ENCODE measurements around the gene RXRG. TPM values are rescaled to one million over a fixed set of nuclear protein-coding genes. Genes with fewer than 3 reads are reported as not detected.

Gene RXRG
- polyA plus RNA-seq, 1 donor from 2014 or later = 0.78 TPM

GRCh38 chr1:165442653-165443052 lies 2.3 kb downstream of the RXRG start:
- Histone ChIP-seq H3F3A (ENCODE audit: insufficient read depth, low read length, poor library complexity, severe bottlenecking) (no peaks in the 10 kb centered on the region), H3K9ac (ENCODE audit: low read length) (no peak overlapping the region), H3K4me2 (ENCODE audit: low read length) (no peak overlapping the region), H3K27ac (ENCODE audit: low read length) (no peak overlapping the region), H3K36me3 (ENCODE audit: insufficient read depth, low read length) (no peaks in the 10 kb centered on the region), H3K9me3 (ENCODE audit: low read length) (no peaks in the 10 kb centered on the region), H2AFZ (ENCODE audit: low read depth, low read length) (no peak overlapping the region), H4K20me1 (ENCODE audit: insufficient read depth) (no peaks in the 10 kb centered on the region), H3K79me2 (replicated peaks; ENCODE audit: insufficient read depth, low read length) (no peaks in the 10 kb centered on the region), H3K4me3 (ENCODE audit: low read length) (no peak overlapping the region), H3K9me2 (ENCODE audit: insufficient read depth, low read length) (no peaks in the 10 kb centered on the region), H3K27me3 (ENCODE audit: insufficient read depth, low read depth, low read length) (peaks cover 15% of the 10 kb centered on the region)
- TF ChIP-seq POLR2AphosphoS5 (IDR thresholded peaks at IDR 0.05) (no peak), EP300 (conservative IDR thresholded peaks at IDR 0.05; ENCODE audit: poor library complexity, severe bottlenecking) (no peak), RAD21 (conservative IDR thresholded peaks at IDR 0.05) (no peak)

- Histone ChIP-seq H3F3A (ENCODE audit: insufficient read depth, low read length, poor library complexity, severe bottlenecking) (no peaks in the 10 kb centered on the region), H3K9me2 (ENCODE audit: insufficient read depth, low read length) (no peaks in the 10 kb centered on the region), H3K9me3 (ENCODE audit: low read length) (no peaks in the 10 kb centered on the region), H4K20me1 (ENCODE audit: insufficient read depth) (no peaks in the 10 kb centered on the region), H3K36me3 (ENCODE audit: insufficient read depth, low read length) (no peaks in the 10 kb centered on the region), H3K4me2 (ENCODE audit: low read length) (no peak overlapping the region), H3K79me2 (replicated peaks; ENCODE audit: insufficient read depth, low read length) (no peaks in the 10 kb centered on the region), H3K27ac (ENCODE audit: low read length) (no peak overlapping the region), H2AFZ (ENCODE audit: low read depth, low read length) (no peak overlapping the region), H3K4me3 (ENCODE audit: low read length) (no peak overlapping the region), H3K27me3 (ENCODE audit: insufficient read depth, low read depth, low read length) (peaks cover 15% of the 10 kb centered on the region), H3K9ac (ENCODE audit: low read length) (no peak overlapping the region)
- TF ChIP-seq SMC3 (conservative IDR thresholded peaks at IDR 0.05; ENCODE audit: poor library complexity) = no peak
- no peak for TF ChIP-seq MXI1 (conservative IDR thresholded peaks at IDR 0.05; ENCODE audit: poor library complexity, severe bottlenecking)
- no peak for TF ChIP-seq EZH2 (IDR thresholded peaks at IDR 0.05; ENCODE audit: borderline replicate concordance, insufficient read depth, low read length, poor library complexity, severe bottlenecking)
- TF ChIP-seq TAF1 (IDR thresholded peaks at IDR 0.05; ENCODE audit: low read depth) = no peak
- no peak for TF ChIP-seq CTCF (IDR thresholded peaks at IDR 0.05; ENCODE audit: poor library complexity, severe bottlenecking)
- TF ChIP-seq REST (IDR thresholded peaks at IDR 0.05; ENCODE audit: borderline replicate concordance) = no peak
- no peak for TF ChIP-seq RAD21 (conservative IDR thresholded peaks at IDR 0.05)
- no peak for TF ChIP-seq POLR2AphosphoS5 (IDR thresholded peaks at IDR 0.05)
- no peak for TF ChIP-seq EP300 (conservative IDR thresholded peaks at IDR 0.05; ENCODE audit: poor library complexity, severe bottlenecking)
Observed at GRCh38 chr1:165442053-165442452, 2.9 kb downstream of the RXRG start.
